Smooth muscle cell (in vitro differentiated cells): ENCODE results near the gene PXYLP1. TPM values are rescaled to one million over a fixed set of nuclear protein-coding genes. Genes with fewer than 3 reads are reported as not detected.

Experiments used
- DNase-seq: peaks from one replicate; lab custom pipeline; 2025; ENCODE audit not compliant: unreplicated experiment; lab: John Stamatoyannopoulos, UW
- H2AFZ ChIP-seq: fragments of 200-600 bp; sonication (generic); 2 replicates; pipeline ENCODE4 v1.6.0; 2016; ENCODE audit warnings: antibody characterized with exemption, low read depth, mild to moderate bottlenecking
- H3F3A ChIP-seq: fragments of 200-600 bp; sonication (generic); 2 replicates; pipeline ENCODE4 v1.6.0; 2017; ENCODE audit warnings: antibody characterized with exemption, low read depth
- H3K27ac ChIP-seq: fragments of 200-600 bp; sonication (generic); 2 replicates; pipeline ENCODE4 v1.5.1; 2016; ENCODE audit warnings: low read depth, mild to moderate bottlenecking
- H3K27me3 ChIP-seq: fragments of 200-600 bp; sonication (generic); 2 replicates; pipeline ENCODE4 v1.6.1; 2016; ENCODE audit warnings: low read depth, mild to moderate bottlenecking
- H3K36me3 ChIP-seq: fragments of 200-600 bp; sonication (generic); 2 replicates; pipeline ENCODE4 v1.5.1; 2016; ENCODE audit warnings: low read depth
- H3K4me1 ChIP-seq: fragments of 200-600 bp; sonication (generic); 2 replicates; pipeline ENCODE4 v1.5.1; 2016; ENCODE audit warnings: low read depth
- H3K4me2 ChIP-seq: fragments of 200-600 bp; sonication (generic); 2 replicates; pipeline ENCODE4 v1.6.0; 2016; ENCODE audit warnings: mild to moderate bottlenecking
- H3K4me3 ChIP-seq: fragments of 200-600 bp; sonication (generic); 2 replicates; pipeline ENCODE4 v1.5.1; 2016; ENCODE audit warnings: mild to moderate bottlenecking
- H3K79me2 ChIP-seq: fragments of 200-600 bp; sonication (generic); 2 replicates; pipeline ENCODE4 v1.6.0; 2016; ENCODE audit warnings: low read depth, mild to moderate bottlenecking
- H3K9ac ChIP-seq: fragments of 200-600 bp; sonication (generic); 2 replicates; pipeline ENCODE4 v1.6.0; 2016; ENCODE audit warnings: low read depth
- H3K9me3 ChIP-seq: fragments of 200-600 bp; sonication (generic); replicated peaks from 2 replicates; pipeline ENCODE4 v1.5.1; 2016; ENCODE audit warnings: low read depth
- H4K20me1 ChIP-seq: fragments of 200-600 bp; sonication (generic); 2 replicates; pipeline ENCODE4 v1.6.0; 2016; ENCODE audit warnings: low read depth
- WGBS: methylation state at CpG from one replicate; pipeline ENCODE4 v1.1.7; 2016; ENCODE audit warnings: low lambda C conversion rate; 5-methylcytosine and 5-hydroxymethylcytosine counted together
- polyA plus RNA-seq: library from polyadenylated mRNA; unstranded; fragments of >200 nt; fragmentation: Nextera tagmentation; extraction: Ambion mirVana; gene quantifications from 2 replicates; pipeline ENCODE4 v1.2.1, GENCODE V29; 2016
- total RNA-seq: library from RNA; depleted of rRNA; stranded (reverse); fragments of >200 nt; gene quantifications from 2 replicates; pipeline ENCODE4 v1.2.3, GENCODE V29; 2014
- TF ChIP-seq, protein P1 (sequence below): fragments of 200-600 bp; sonication (generic); IDR thresholded peaks from 2 replicates; pipeline ENCODE4 v1.5.1; 2017; ENCODE audit warnings: borderline replicate concordance, mild to moderate bottlenecking, antibody characterized with exemption; ENCODE audit not compliant: insufficient read depth, poor library complexity, severe bottlenecking

Gene PXYLP1
- total and polyA plus RNA-seq, 2 experiments from 2014 or later = 3.3 to 5.6 TPM

DNA sequence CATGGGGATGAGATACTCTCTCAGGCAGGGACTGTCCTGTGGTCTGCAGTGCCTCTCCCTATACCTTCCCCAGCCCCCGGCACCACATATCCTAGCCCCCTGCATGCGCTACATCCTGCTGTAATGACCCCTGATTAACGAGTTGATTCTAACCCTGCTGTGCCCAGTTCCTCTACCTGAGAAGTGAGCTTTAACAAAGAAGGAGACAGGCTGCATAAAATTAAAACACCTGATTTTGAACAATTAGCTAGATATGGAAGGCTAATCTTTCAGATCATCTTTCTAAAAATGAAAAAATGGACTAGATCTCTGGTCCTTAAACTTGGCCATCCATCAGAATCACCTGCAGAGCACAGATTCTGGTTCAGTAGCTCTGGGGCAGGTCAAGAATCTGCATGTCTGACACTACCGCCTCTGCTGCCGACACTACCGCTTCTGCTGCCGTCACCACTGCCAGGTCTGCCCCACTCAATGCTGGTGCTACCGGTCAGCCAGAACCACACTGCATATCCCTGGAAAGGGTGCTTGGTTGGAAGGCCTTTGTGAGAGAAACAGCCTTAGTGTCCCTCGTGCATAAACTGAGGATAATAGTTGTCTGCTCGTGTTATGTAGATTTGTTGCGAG lies 103.1 kb downstream of the PXYLP1 start:
- no peaks in the 10 kb centered on the region for H3K79me2 ChIP-seq
- no peaks in the 10 kb centered on the region for H3K27me3 ChIP-seq
- no peak for DNase-seq
- H3F3A ChIP-seq = peaks cover 9% of the 10 kb centered on the region
- no peaks in the 10 kb centered on the region for H3K4me1 ChIP-seq
- no peak overlapping the region for H2AFZ ChIP-seq
- TF ChIP-seq, protein P1, sequence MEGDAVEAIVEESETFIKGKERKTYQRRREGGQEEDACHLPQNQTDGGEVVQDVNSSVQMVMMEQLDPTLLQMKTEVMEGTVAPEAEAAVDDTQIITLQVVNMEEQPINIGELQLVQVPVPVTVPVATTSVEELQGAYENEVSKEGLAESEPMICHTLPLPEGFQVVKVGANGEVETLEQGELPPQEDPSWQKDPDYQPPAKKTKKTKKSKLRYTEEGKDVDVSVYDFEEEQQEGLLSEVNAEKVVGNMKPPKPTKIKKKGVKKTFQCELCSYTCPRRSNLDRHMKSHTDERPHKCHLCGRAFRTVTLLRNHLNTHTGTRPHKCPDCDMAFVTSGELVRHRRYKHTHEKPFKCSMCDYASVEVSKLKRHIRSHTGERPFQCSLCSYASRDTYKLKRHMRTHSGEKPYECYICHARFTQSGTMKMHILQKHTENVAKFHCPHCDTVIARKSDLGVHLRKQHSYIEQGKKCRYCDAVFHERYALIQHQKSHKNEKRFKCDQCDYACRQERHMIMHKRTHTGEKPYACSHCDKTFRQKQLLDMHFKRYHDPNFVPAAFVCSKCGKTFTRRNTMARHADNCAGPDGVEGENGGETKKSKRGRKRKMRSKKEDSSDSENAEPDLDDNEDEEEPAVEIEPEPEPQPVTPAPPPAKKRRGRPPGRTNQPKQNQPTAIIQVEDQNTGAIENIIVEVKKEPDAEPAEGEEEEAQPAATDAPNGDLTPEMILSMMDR = no peak
- no peak overlapping the region for H3K4me3 ChIP-seq
- H3K27ac ChIP-seq = no peak overlapping the region
- 87% methylated on average over 11 of the region's 11 CpGs for WGBS
- no peaks in the 10 kb centered on the region for H4K20me1 ChIP-seq
- no peak overlapping the region for H3K9ac ChIP-seq
- no peaks in the 10 kb centered on the region for H3K9me3 ChIP-seq
- H3K36me3 ChIP-seq = no peaks in the 10 kb centered on the region
- H3K4me2 ChIP-seq = no peak overlapping the region

DNA sequence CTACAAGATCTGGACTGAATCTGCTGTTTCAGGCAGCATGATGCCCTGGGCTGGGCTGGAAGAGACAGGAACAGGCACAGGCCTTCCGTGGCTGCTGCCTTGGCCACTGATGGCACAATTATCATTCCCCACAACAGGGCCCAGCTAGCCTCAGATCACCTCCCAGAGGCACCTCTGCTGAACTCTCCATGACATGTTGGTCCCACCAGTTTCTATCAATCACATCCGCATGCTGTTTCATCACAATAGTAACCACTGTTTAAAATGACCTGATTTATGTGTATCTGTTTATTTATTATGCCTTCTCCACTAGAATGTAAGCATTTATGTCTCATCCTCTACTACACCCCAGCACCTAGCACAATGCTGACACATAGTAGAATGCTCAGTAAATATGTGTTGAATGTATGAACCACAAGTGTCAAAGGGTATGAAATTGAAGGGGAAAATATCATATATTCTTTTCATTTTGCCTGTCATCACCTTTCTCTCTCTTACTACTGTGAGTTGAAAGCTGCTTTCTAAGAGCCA lies 104.0 kb downstream of the PXYLP1 start:
- WGBS = 66% methylated on average over 2 of the region's 2 CpGs
- Histone ChIP-seq H3K79me2 (no peaks in the 10 kb centered on the region), H3F3A (peaks cover 9% of the 10 kb centered on the region), H3K4me1 (no peaks in the 10 kb centered on the region), H3K4me3 (no peak overlapping the region), H3K27me3 (no peaks in the 10 kb centered on the region), H2AFZ (peak overlapping the region; percentile 35), H3K9ac (no peak overlapping the region), H3K4me2 (no peak overlapping the region), H3K36me3 (no peaks in the 10 kb centered on the region), H3K27ac (no peak overlapping the region), H3K9me3 (no peaks in the 10 kb centered on the region), H4K20me1 (no peaks in the 10 kb centered on the region)
- TF ChIP-seq, protein P1 = no peak
- no peak for DNase-seq

DNA sequence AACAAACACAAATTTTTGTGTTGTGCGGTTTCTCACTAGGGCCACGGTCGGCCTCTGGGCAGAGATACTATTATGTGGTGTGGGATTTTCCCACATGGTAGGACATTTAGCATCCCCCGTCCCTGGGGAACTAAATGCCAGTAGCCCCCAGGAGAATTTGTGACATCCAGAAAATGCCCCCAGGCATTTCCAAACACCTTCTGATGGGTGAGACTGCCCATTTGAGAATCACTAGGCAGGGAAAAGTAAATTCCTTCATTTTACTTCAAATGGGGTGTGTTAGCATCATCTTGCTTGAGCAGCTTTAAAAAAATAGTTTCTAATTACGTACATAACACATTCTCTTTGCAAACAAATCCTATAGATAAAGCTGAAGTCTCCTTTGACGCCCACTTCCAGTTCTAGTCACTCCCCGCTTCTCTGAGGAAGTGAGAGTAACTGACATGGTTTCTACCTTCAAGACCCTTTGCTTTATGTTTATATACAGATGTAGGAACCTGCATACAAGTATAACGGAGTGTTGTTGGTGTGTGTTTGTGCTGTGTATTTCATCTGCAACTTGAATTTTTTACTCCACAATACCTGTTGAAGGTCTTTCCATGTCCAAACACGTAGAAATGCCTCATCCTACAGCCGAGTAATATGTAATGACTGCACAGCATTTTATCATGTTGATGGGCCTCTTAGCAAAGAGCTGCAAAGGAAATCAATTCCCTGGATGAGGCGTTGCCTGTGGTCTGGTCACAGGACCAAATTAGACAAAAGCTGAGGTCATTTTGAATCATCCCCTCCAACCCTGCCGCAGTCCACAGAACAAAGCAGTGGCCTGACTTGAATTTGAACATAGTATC lies 105.3 kb downstream of the PXYLP1 start:
- Histone ChIP-seq H3K4me1 (no peaks in the 10 kb centered on the region), H3K27ac (peak overlapping the region; percentile 82), H3K4me2 (peak overlapping the region; percentile 23), H3K9me3 (no peaks in the 10 kb centered on the region), H2AFZ (peak overlapping the region; percentile 31), H3K27me3 (no peaks in the 10 kb centered on the region), H3F3A (no peaks in the 10 kb centered on the region), H3K4me3 (no peak overlapping the region), H3K79me2 (no peaks in the 10 kb centered on the region), H3K36me3 (no peaks in the 10 kb centered on the region), H4K20me1 (no peaks in the 10 kb centered on the region), H3K9ac (peak overlapping the region; percentile 36)
- 57% methylated on average over 12 of the region's 12 CpGs for WGBS
- TF ChIP-seq, protein P1 = no peak
- DNase-seq = no peak
